NCI-H69 (cell line): ENCODE measurements around the gene CELF4.

ENCODE experiments used
- DNase-seq: peaks from one replicate; lab custom pipeline; 2025; lab: John Stamatoyannopoulos, UW

The CELF4 gene

GRCh38 chr18:37467002-37467662 is 98.5 kb downstream of the CELF4 start:
- peak; percentile 23 for DNase-seq

GRCh38 chr18:37465958-37466357 is 99.6 kb downstream of the CELF4 start:
- DNase-seq, result peak; percentile 43

GRCh38 chr18:37464257-37464656 is 101.3 kb downstream of the CELF4 start:
- peak; percentile 56 for DNase-seq

GRCh38 chr18:37461329-37461728 is 104.3 kb downstream of the CELF4 start:
- peak; percentile 61 for DNase-seq

GRCh38 chr18:37460604-37461003 is 105.0 kb downstream of the CELF4 start:
- peak; percentile 99 for DNase-seq

- no peak for DNase-seq
These were observed 106.9 kb downstream of the CELF4 start for GRCh38 chr18:37458697-37459096.

- DNase-seq, result no peak
These were observed 107.8 kb downstream of the CELF4 start for GRCh38 chr18:37457753-37458152.

GRCh38 chr18:37457341-37457740 is 108.3 kb downstream of the CELF4 start:
- peak; percentile 25 for DNase-seq

GRCh38 chr18:37456873-37457272 is 108.7 kb downstream of the CELF4 start:
- no peak for DNase-seq

- no peak for DNase-seq
These were observed 109.2 kb downstream of the CELF4 start for GRCh38 chr18:37456395-37456794.

GRCh38 chr18:37453752-37454151 is 111.8 kb downstream of the CELF4 start:
- DNase-seq, result peak; percentile 24

- DNase-seq, result peak; percentile 70
These were observed 112.8 kb downstream of the CELF4 start for GRCh38 chr18:37452682-37453385.

- peak; percentile 67 for DNase-seq
These were observed 113.6 kb downstream of the CELF4 start for GRCh38 chr18:37452015-37452414.

GRCh38 chr18:37451239-37451825 is 114.3 kb downstream of the CELF4 start:
- no peak for DNase-seq

- peak; percentile 99 for DNase-seq
These were observed 115.0 kb downstream of the CELF4 start for GRCh38 chr18:37450434-37451132.

- peak; percentile 27 for DNase-seq
These were observed 116.0 kb downstream of the CELF4 start for GRCh38 chr18:37449618-37450017.

- DNase-seq, result no peak
These were observed 116.7 kb downstream of the CELF4 start for GRCh38 chr18:37448946-37449345.

GRCh38 chr18:37447962-37448888 is 117.4 kb downstream of the CELF4 start:
- DNase-seq, result peak; percentile 44

GRCh38 chr18:37445836-37446235 is 119.8 kb downstream of the CELF4 start:
- DNase-seq, result peak; percentile 73

GRCh38 chr18:37445368-37445767 is 120.2 kb downstream of the CELF4 start:
- DNase-seq, result peak; percentile 87

GRCh38 chr18:37443325-37444055 is 122.1 kb downstream of the CELF4 start:
- peak; percentile 90 for DNase-seq
